Fibroblast of villous mesenchyme (primary cell): Measurements from ENCODE around the gene CLMN. TPM values are rescaled to one million over a fixed set of nuclear protein-coding genes. Genes with fewer than 3 reads are reported as not detected.

Experiments
- DNase-seq: peaks from one replicate; pipeline ENCODE4 v3.0.0-alpha.2; 2010; ENCODE audit warnings: low read depth
- H3K4me3 ChIP-seq: 2 replicates; pipeline ENCODE4 v1.5.1; 2011; ENCODE audit warnings: low read depth, mild to moderate bottlenecking, low read length
- total RNA-seq: library from RNA; depleted of rRNA; stranded (reverse); fragments of >200 nt; gene quantifications from 2 replicates; pipeline ENCODE4 v1.2.3, GENCODE V29; 2012
- TF ChIP-seq, protein P1 (sequence below): IDR thresholded peaks from 2 replicates; pipeline ENCODE4 v1.5.1; 2012; ENCODE audit warnings: low read depth, mild to moderate bottlenecking, low read length; ENCODE audit not compliant: insufficient read depth

The CLMN gene
- total RNA-seq, 1 donor, result 0.43 TPM

- no peak for DNase-seq
- TF ChIP-seq, protein P1, sequence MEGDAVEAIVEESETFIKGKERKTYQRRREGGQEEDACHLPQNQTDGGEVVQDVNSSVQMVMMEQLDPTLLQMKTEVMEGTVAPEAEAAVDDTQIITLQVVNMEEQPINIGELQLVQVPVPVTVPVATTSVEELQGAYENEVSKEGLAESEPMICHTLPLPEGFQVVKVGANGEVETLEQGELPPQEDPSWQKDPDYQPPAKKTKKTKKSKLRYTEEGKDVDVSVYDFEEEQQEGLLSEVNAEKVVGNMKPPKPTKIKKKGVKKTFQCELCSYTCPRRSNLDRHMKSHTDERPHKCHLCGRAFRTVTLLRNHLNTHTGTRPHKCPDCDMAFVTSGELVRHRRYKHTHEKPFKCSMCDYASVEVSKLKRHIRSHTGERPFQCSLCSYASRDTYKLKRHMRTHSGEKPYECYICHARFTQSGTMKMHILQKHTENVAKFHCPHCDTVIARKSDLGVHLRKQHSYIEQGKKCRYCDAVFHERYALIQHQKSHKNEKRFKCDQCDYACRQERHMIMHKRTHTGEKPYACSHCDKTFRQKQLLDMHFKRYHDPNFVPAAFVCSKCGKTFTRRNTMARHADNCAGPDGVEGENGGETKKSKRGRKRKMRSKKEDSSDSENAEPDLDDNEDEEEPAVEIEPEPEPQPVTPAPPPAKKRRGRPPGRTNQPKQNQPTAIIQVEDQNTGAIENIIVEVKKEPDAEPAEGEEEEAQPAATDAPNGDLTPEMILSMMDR, result no peak
- H3K4me3 ChIP-seq, result no peak overlapping the region
Measured at GRCh38 chr14:95330591-95331370, 11.1 kb upstream of the CLMN start.

- H3K4me3 ChIP-seq, result no peak overlapping the region
- no peak for DNase-seq
- TF ChIP-seq, protein P1, result no peak
Measured at GRCh38 chr14:95329941-95330340, 10.2 kb upstream of the CLMN start.

- DNase-seq, result no peak
- TF ChIP-seq, protein P1, result no peak
Measured at GRCh38 chr14:95328729-95329503, 9.2 kb upstream of the CLMN start.

GRCh38 chr14:95327558-95328374, 8.1 kb upstream of the CLMN start:
- no peak for DNase-seq
- no peak overlapping the region for H3K4me3 ChIP-seq
- TF ChIP-seq, protein P1, result no peak

More at GRCh38 chr14:95328729-95329503, 9.2 kb upstream of the CLMN start:
- no peak overlapping the region for H3K4me3 ChIP-seq

DNA sequence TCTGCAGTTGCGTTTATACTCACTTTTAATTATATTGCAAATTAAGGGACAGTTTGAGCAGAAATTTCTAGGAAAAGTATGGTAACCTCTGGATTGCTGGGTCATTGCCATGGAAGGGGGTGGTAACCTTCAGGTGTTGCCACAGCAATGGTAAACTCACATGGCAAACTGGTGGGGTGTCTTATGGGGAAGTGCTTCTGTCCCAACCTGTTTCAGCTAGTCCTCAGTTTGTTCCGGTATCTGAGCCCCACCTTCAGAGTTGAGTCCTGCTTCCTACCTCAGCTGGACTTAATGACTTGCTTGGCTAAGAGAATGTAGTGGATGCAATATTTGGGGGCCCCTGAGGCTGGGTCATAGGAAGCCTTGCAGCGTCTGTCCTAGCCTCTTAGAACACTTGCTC, 7.3 kb upstream of the CLMN start:
- TF ChIP-seq, protein P1, result no peak
- DNase-seq, result no peak
- H3K4me3 ChIP-seq, result no peak overlapping the region

GRCh38 chr14:95323917-95324316, 4.2 kb upstream of the CLMN start:
- no peak for DNase-seq
- TF ChIP-seq, protein P1, result no peak
- no peak overlapping the region for H3K4me3 ChIP-seq
